H9 (cell line): ENCODE results near the gene CACNA1G. TPM values are rescaled to one million over a fixed set of nuclear protein-coding genes. Genes with fewer than 3 reads are reported as not detected.

Experiments used
- DNase-seq: peaks from one replicate; pipeline ENCODE4 v3.0.0-alpha.2; 2017
- H2AFZ ChIP-seq: one replicate; pipeline ENCODE4 v1.6.1; 2013; ENCODE audit warnings: mild to moderate bottlenecking, low read length, control low read depth, moderate library complexity
- H2AK5ac ChIP-seq: 2 replicates; pipeline ENCODE4 v1.6.1; 2013; ENCODE audit warnings: low read length, control low read depth, mixed read lengths; ENCODE audit not compliant: insufficient read length
- H2BK120ac ChIP-seq: one replicate; pipeline ENCODE4 v1.6.1; 2013; ENCODE audit warnings: low read depth, mild to moderate bottlenecking, low read length, control low read depth, inconsistent platforms; ENCODE audit not compliant: poor library complexity, severe bottlenecking
- H2BK12ac ChIP-seq: 2 replicates; pipeline ENCODE4 v1.6.1; 2013; ENCODE audit warnings: low read length, control low read depth, mixed read lengths, low read depth; ENCODE audit not compliant: insufficient read length
- H2BK15ac ChIP-seq: 2 replicates; pipeline ENCODE4 v1.6.1; 2013; ENCODE audit warnings: low read depth, low read length, control low read depth
- H2BK20ac ChIP-seq: one replicate; pipeline ENCODE4 v1.6.1; 2013; ENCODE audit warnings: low read depth, mild to moderate bottlenecking, low read length, control low read depth, inconsistent platforms; ENCODE audit not compliant: poor library complexity, severe bottlenecking
- H2BK5ac ChIP-seq: 2 replicates; pipeline ENCODE4 v1.6.1; 2013; ENCODE audit warnings: low read length, control low read depth, mixed read lengths; ENCODE audit not compliant: insufficient read length
- H3K14ac ChIP-seq: 2 replicates; pipeline ENCODE4 v1.6.1; 2013; ENCODE audit warnings: low read length, control low read depth; ENCODE audit not compliant: insufficient read depth
- H3K18ac ChIP-seq: 2 replicates; pipeline ENCODE4 v1.6.1; 2013; ENCODE audit warnings: low read depth, mild to moderate bottlenecking, mixed read lengths, low read length, control low read depth; ENCODE audit not compliant: insufficient read length
- H3K23ac ChIP-seq: 2 replicates; pipeline ENCODE4 v1.6.1; 2013; ENCODE audit warnings: low read length, control low read depth, mixed read lengths, low read depth; ENCODE audit not compliant: insufficient read length
- H3K23me2 ChIP-seq: 2 replicates; pipeline ENCODE4 v1.6.1; 2013; ENCODE audit warnings: low read depth, mild to moderate bottlenecking, mixed read lengths, low read length, control low read depth; ENCODE audit not compliant: insufficient read length, poor library complexity, severe bottlenecking
- H3K27ac ChIP-seq: 2 replicates; pipeline ENCODE4 v1.5.1; 2013; ENCODE audit warnings: low read length, control low read depth, mixed read lengths, low read depth; ENCODE audit not compliant: insufficient read length
- H3K27me3 ChIP-seq: 2 replicates; pipeline ENCODE4 v1.6.1; 2013; ENCODE audit warnings: low read length, control low read depth, inconsistent platforms; ENCODE audit not compliant: insufficient read depth
- H3K4ac ChIP-seq: 2 replicates; pipeline ENCODE4 v1.6.1; 2013; ENCODE audit warnings: low read depth, mild to moderate bottlenecking, control low read depth, inconsistent platforms, low read length, moderate library complexity
- H3K4me1 ChIP-seq: 2 replicates; pipeline ENCODE4 v1.6.1; 2013; ENCODE audit warnings: low read length, control low read depth, inconsistent platforms; ENCODE audit not compliant: insufficient read depth
- H3K4me2 ChIP-seq: 2 replicates; pipeline ENCODE4 v1.6.1; 2013; ENCODE audit warnings: low read length, control low read depth, mixed read lengths; ENCODE audit not compliant: insufficient read length, insufficient read depth
- H3K56ac ChIP-seq: 2 replicates; pipeline ENCODE4 v1.6.1; 2013; ENCODE audit warnings: low read depth, mild to moderate bottlenecking, mixed read lengths, low read length, control low read depth; ENCODE audit not compliant: insufficient read length
- H3K79me1 ChIP-seq: 2 replicates; pipeline ENCODE4 v1.6.1; 2013; ENCODE audit warnings: low read depth, mild to moderate bottlenecking, moderate library complexity, low read length, control low read depth, inconsistent platforms; ENCODE audit not compliant: insufficient read depth, poor library complexity, severe bottlenecking
- H3K79me2 ChIP-seq: 2 replicates; pipeline ENCODE4 v1.6.1; 2013; ENCODE audit warnings: low read length, control low read depth, inconsistent platforms; ENCODE audit not compliant: insufficient read depth
- H3K9ac ChIP-seq: 2 replicates; pipeline ENCODE4 v1.6.1; 2013; ENCODE audit warnings: low read length, control low read depth, mixed read lengths; ENCODE audit not compliant: insufficient read length; ENCODE audit errors: extremely low read depth
- H3K9me3 ChIP-seq: one replicate; pipeline ENCODE4 v1.6.1; 2013; ENCODE audit warnings: low read depth, low read length, inconsistent platforms; ENCODE audit not compliant: control insufficient read depth
- H3T11ph ChIP-seq: one replicate; pipeline ENCODE4 v1.6.1; 2013; ENCODE audit warnings: mild to moderate bottlenecking, low read length, control low read depth, inconsistent platforms
- H4K20me1 ChIP-seq: one replicate; pipeline ENCODE4 v1.6.1; 2013; ENCODE audit not compliant: control insufficient read depth, insufficient read length, insufficient read depth
- H4K5ac ChIP-seq: 2 replicates; pipeline ENCODE4 v1.6.1; 2013; ENCODE audit warnings: low read depth, mild to moderate bottlenecking, mixed read lengths, low read length, control low read depth; ENCODE audit not compliant: insufficient read length
- H4K8ac ChIP-seq: replicated peaks from 2 replicates; pipeline ENCODE4 v1.6.1; 2013; ENCODE audit warnings: low read length, control low read depth, mixed read lengths, low read depth; ENCODE audit not compliant: insufficient read length
- H4K91ac ChIP-seq: 2 replicates; pipeline ENCODE4 v1.6.1; 2013; ENCODE audit warnings: low read depth, mild to moderate bottlenecking, moderate library complexity, mixed read lengths, low read length, control low read depth; ENCODE audit not compliant: insufficient read length
- H3K27ac Mint-ChIP-seq, 3 experiments: 2 replicates in 2 of 3; 3 replicates in 1 of 3; pipeline ENCODE4 v1.8.0; 2020 to 2021; ENCODE audit warnings: mixed read lengths in 3 of 3, mild to moderate bottlenecking in 1 of 3, moderate library complexity in 1 of 3
- H3K27me3 Mint-ChIP-seq: 2 replicates; pipeline ENCODE4 v1.8.0; 2021; ENCODE audit warnings: low read depth, mild to moderate bottlenecking, moderate library complexity, mixed read lengths
- H3K36me3 Mint-ChIP-seq, 3 experiments: 2 replicates in 2 of 3; 3 replicates in 1 of 3; pipeline ENCODE4 v1.8.0; 2020 to 2021; ENCODE audit warnings: low read depth in 3 of 3, mixed read lengths in 3 of 3; ENCODE audit not compliant: insufficient read depth in 1 of 3
- H3K4me1 Mint-ChIP-seq, 2 experiments: 2 replicates each; pipeline ENCODE4 v1.8.0; 2020; ENCODE audit warnings: mixed read lengths in 2 of 2
- H3K4me3 Mint-ChIP-seq, 2 experiments: 2 replicates in 1 of 2; 3 replicates in 1 of 2; pipeline ENCODE4 v1.8.0; 2020 to 2021; ENCODE audit warnings: mild to moderate bottlenecking in 2 of 2, mixed read lengths in 2 of 2, moderate library complexity in 1 of 2
- H3K9me3 Mint-ChIP-seq, 2 experiments: 2 replicates in 1 of 2; 3 replicates in 1 of 2; pipeline ENCODE4 v1.8.0; 2020; ENCODE audit warnings: mild to moderate bottlenecking in 2 of 2, mixed read lengths in 2 of 2, moderate library complexity in 1 of 2
- CTCF ChIP-seq: fragments of 200-600 bp; sonication (generic); conservative IDR thresholded peaks from 3 replicates; pipeline ENCODE4 v1.8.0; 2021; ENCODE audit warnings: antibody characterized with exemption, mild to moderate bottlenecking
- WGBS: extraction: QIAGEN DNeasy Blood & Tissue Kit; methylation state at CpG from one replicate; pipeline ENCODE4 v1.1.7; 2013; ENCODE audit warnings: missing lambda C conversion rate, low lambda C conversion rate, mixed read lengths; ENCODE audit not compliant: insufficient read length; ENCODE audit errors: extremely low coverage; 5-methylcytosine and 5-hydroxymethylcytosine counted together
- total RNA-seq: library from RNA; stranded (reverse); gene quantifications from 2 replicates; pipeline ENCODE4 v1.2.1, GENCODE V29; 2021

CACNA1G gene
- total RNA-seq, 1 experiment from 2014 or later, result 1.5 TPM

- peak overlapping the region; percentile 10 for H3K14ac ChIP-seq
- H4K8ac ChIP-seq, result no peak overlapping the region
- no peak overlapping the region for H4K5ac ChIP-seq
- no peak overlapping the region; the same call in 1 of the 2 replicates for H3K4ac ChIP-seq
- H3K4me2 ChIP-seq, result peak overlapping the region; percentile 37
- peaks cover 13% of the 10 kb centered on the region for H3K23me2 ChIP-seq
- H2BK15ac ChIP-seq, result no peak overlapping the region
- peak overlapping the region in 1 of 2 experiments; percentile 44; a peak in 2 of 5 replicates for H3K4me3 Mint-ChIP-seq
- no peaks in the 10 kb centered on the region for H3K9me3 ChIP-seq
- peaks cover 77% of the 10 kb centered on the region for H3K27me3 Mint-ChIP-seq
- H3K79me2 ChIP-seq, result no peaks in the 10 kb centered on the region
- H3K4me1 Mint-ChIP-seq, result peaks cover 34 to 65% of the 10 kb centered on the region in 2 experiments
- H3K27ac Mint-ChIP-seq, result no peak overlapping the region; a peak in 1 of 7 replicates
- peak overlapping the region; percentile 28 for H3K18ac ChIP-seq
- no peak overlapping the region for H2BK5ac ChIP-seq
- H2BK12ac ChIP-seq, result no peak overlapping the region
- WGBS, result no CpG with 5 or more reads among the region's 10 CpGs
- no peak overlapping the region for H2AK5ac ChIP-seq
- H4K91ac ChIP-seq, result no peak overlapping the region
- H3K9ac ChIP-seq, result no peak overlapping the region
- no peak overlapping the region for H3T11ph ChIP-seq
- H2BK120ac ChIP-seq, result peak overlapping the region; percentile 83
- no peak overlapping the region for H3K56ac ChIP-seq
- H3K9me3 Mint-ChIP-seq, result no peaks in the 10 kb centered on the region
- H3K36me3 Mint-ChIP-seq, result no peaks in the 10 kb centered on the region; a peak in 1 of 7 replicates
- no peak overlapping the region for H2AFZ ChIP-seq
- no peaks in the 10 kb centered on the region for H4K20me1 ChIP-seq
- H3K27ac ChIP-seq, result no peak overlapping the region
- H3K27me3 ChIP-seq, result peaks cover 40% of the 10 kb centered on the region
- TF ChIP-seq CTCF, result no peak
- DNase-seq, result no peak
- H3K79me1 ChIP-seq, result no peaks in the 10 kb centered on the region
- no peak overlapping the region for H2BK20ac ChIP-seq
- H3K4me1 ChIP-seq, result peaks cover 2% of the 10 kb centered on the region; the same call in 1 of the 2 replicates
- no peak overlapping the region for H3K23ac ChIP-seq
Observed at GRCh38 chr17:50565402-50566350, 5.2 kb downstream of the CACNA1G start.
